HepG2 (cell line): ENCODE data around the gene SUN5. TPM values are rescaled to one million over a fixed set of nuclear protein-coding genes. Genes with fewer than 3 reads are reported as not detected.

Experiments
- NFATC3 ChIP-seq: sonication (generic); formaldehyde crosslinking; IDR thresholded peaks from 2 replicates; pipeline ENCODE4 v1.5.1; 2020; ENCODE audit warnings: mild to moderate bottlenecking, missing genetic modification reagents
- NFIC ChIP-seq: IDR thresholded peaks from 2 replicates; pipeline ENCODE4 v1.6.1; 2012; ENCODE audit warnings: mild to moderate bottlenecking, low read length, inconsistent platforms
- NR1H2 ChIP-seq: sonication (generic); formaldehyde crosslinking; IDR thresholded peaks from 2 replicates; pipeline ENCODE4 v1.8.1; 2022; ENCODE audit warnings: low read depth, missing genetic modification reagents, borderline replicate concordance
- PRMT3 ChIP-seq: sonication (generic); formaldehyde crosslinking; IDR thresholded peaks from 2 replicates; pipeline ENCODE4 v1.8.1; 2022; ENCODE audit warnings: low read depth, mild to moderate bottlenecking, moderate library complexity, missing genetic modification reagents, borderline replicate concordance
- RFX3 ChIP-seq: IDR thresholded peaks from 2 replicates; pipeline ENCODE4 v1.6.1; 2016; ENCODE audit warnings: missing biosample characterization, missing genetic modification reagents
- TIGD3 ChIP-seq: sonication (generic); formaldehyde crosslinking; IDR thresholded peaks from 2 replicates; pipeline ENCODE4 v1.5.1; 2020; ENCODE audit warnings: mild to moderate bottlenecking, missing genetic modification reagents, borderline replicate concordance
- TSC22D2 ChIP-seq: sonication (generic); formaldehyde crosslinking; IDR thresholded peaks from 2 replicates; pipeline ENCODE4 v1.5.1; 2020; ENCODE audit warnings: missing genetic modification reagents, mild to moderate bottlenecking, borderline replicate concordance
- XRCC5 ChIP-seq: fragments of 200-400 bp; formaldehyde crosslinking; optimal IDR thresholded peaks from 2 replicates; pipeline ENCODE3; 2017; ENCODE audit warnings: mild to moderate bottlenecking, low read length
- ZBTB20 ChIP-seq: sonication (generic); formaldehyde crosslinking; IDR thresholded peaks from 2 replicates; pipeline ENCODE4 v1.8.1; 2023; ENCODE audit warnings: missing genetic modification reagents, low read depth, mild to moderate bottlenecking, borderline replicate concordance
- ZFP41 ChIP-seq: sonication (generic); formaldehyde crosslinking; IDR thresholded peaks from 2 replicates; pipeline ENCODE4 v1.4.0; 2020; ENCODE audit warnings: mild to moderate bottlenecking, missing genetic modification reagents, borderline replicate concordance
- ZNF138 ChIP-seq: sonication (generic); formaldehyde crosslinking; IDR thresholded peaks from 2 replicates; pipeline ENCODE4 v1.5.0; 2020; ENCODE audit warnings: mild to moderate bottlenecking, low read depth, missing genetic modification reagents
- ZNF20 ChIP-seq: sonication (generic); formaldehyde crosslinking; IDR thresholded peaks from 2 replicates; pipeline ENCODE4 v1.4.0; 2020; ENCODE audit warnings: mild to moderate bottlenecking, moderate library complexity, missing genetic modification reagents
- ZNF205 ChIP-seq: IDR thresholded peaks from 2 replicates; pipeline ENCODE4 v1.6.1; 2018; ENCODE audit warnings: missing biosample characterization, missing genetic modification reagents
- ZNF33A ChIP-seq: sonication (generic); formaldehyde crosslinking; IDR thresholded peaks from 2 replicates; pipeline ENCODE4 v1.5.1; 2020; ENCODE audit warnings: missing genetic modification reagents, mild to moderate bottlenecking, moderate library complexity, borderline replicate concordance
- ZNF660 ChIP-seq: sonication (generic); formaldehyde crosslinking; IDR thresholded peaks from 2 replicates; pipeline ENCODE4 v1.5.1; 2020; ENCODE audit warnings: mild to moderate bottlenecking, low read depth, missing genetic modification reagents, borderline replicate concordance
- ZNF674 ChIP-seq: sonication (generic); formaldehyde crosslinking; IDR thresholded peaks from 2 replicates; pipeline ENCODE4 v1.5.0; 2020; ENCODE audit warnings: low read depth, mild to moderate bottlenecking, missing genetic modification reagents
- ZNF749 ChIP-seq: sonication (generic); formaldehyde crosslinking; IDR thresholded peaks from 2 replicates; pipeline ENCODE4 v1.8.0; 2022; ENCODE audit warnings: mild to moderate bottlenecking, missing genetic modification reagents, moderate library complexity, borderline replicate concordance
- ZSCAN30 ChIP-seq: sonication (generic); formaldehyde crosslinking; IDR thresholded peaks from 2 replicates; pipeline ENCODE4 v1.5.0; 2020; ENCODE audit warnings: mild to moderate bottlenecking, missing genetic modification reagents
- polyA plus RNA-seq, 8 experiments: library from polyadenylated mRNA; depleted of rRNA in 3 of 8; stranded (reverse) in 7 of 8; unstranded in 1 of 8; fragments of >200 nt; fragmentation: Illumina TruSeq in 4 of 8; extraction: Trizol in 4 of 8; gene quantifications; 2 replicates each; pipeline versions ENCODE4 v1.2.1 to v1.2.3, GENCODE V29; 2011 to 2016; ENCODE audit warnings: low read depth in 4 of 8, missing spikeins in 1 of 8, mixed read lengths in 1 of 8; ENCODE audit not compliant: insufficient read depth in 1 of 8
- total RNA-seq, 5 experiments: library from RNA; depleted of rRNA; stranded (reverse); fragments of >200 nt; fragmentation: Illumina TruSeq; extraction: Trizol; gene quantifications; 2 replicates each; pipeline ENCODE4 v1.2.3, GENCODE V29; 2016; ENCODE audit warnings: low read depth in 1 of 5
- TF ChIP-seq, protein P1 (sequence below): sonication (generic); formaldehyde crosslinking; IDR thresholded peaks from 2 replicates; pipeline ENCODE4 v1.4.0; 2020; ENCODE audit warnings: mild to moderate bottlenecking, low read depth, missing genetic modification reagents
- TF ChIP-seq, protein P2 (sequence below): sonication (generic); formaldehyde crosslinking; conservative IDR thresholded peaks from 2 replicates; pipeline ENCODE4 v1.4.0; 2020; ENCODE audit warnings: missing genetic modification reagents
- TF ChIP-seq, protein P3 (sequence below): sonication (generic); formaldehyde crosslinking; IDR thresholded peaks from 2 replicates; pipeline ENCODE4 v1.8.0; 2022; ENCODE audit warnings: missing genetic modification reagents, mild to moderate bottlenecking, borderline replicate concordance
- TF ChIP-seq, protein P4 (sequence below): IDR thresholded peaks from 2 replicates; pipeline ENCODE4 v1.4.0; 2020; ENCODE audit warnings: mild to moderate bottlenecking, missing genetic modification reagents

Gene SUN5
- total and polyA plus RNA-seq, 2 of the 13 experiments (the other 11 are each of a cell fraction or from before 2014, with no cell fraction given), result not detected

DNA sequence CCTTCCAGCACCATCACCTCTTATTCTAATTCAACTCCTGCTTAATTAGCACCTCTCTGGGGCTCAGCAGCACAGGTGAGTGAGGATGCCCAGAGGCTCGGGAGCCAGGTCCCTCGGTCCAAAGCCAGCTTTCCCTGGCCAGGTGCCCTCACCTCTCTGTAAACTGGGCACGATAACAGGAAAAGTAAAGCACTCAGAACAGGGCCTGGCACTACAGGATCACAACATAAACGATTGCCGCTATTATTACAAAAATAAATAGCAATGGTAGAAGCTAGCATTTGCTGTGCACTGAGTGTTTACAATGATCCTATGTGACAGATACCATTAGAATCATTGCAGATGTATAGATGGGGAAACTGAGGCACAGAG, 5.9 kb upstream of the SUN5 start (continued):
- TF ChIP-seq PRMT3 (CRISPR knock-in tag), result 0 out of 2 replicates have a peak, but pooled peaks have one; percentile 10
- TF ChIP-seq, protein P1, sequence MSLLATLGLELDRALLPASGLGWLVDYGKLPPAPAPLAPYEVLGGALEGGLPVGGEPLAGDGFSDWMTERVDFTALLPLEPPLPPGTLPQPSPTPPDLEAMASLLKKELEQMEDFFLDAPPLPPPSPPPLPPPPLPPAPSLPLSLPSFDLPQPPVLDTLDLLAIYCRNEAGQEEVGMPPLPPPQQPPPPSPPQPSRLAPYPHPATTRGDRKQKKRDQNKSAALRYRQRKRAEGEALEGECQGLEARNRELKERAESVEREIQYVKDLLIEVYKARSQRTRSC, result 0 out of 2 replicates have a peak, but pooled peaks have one; percentile 3
- no peak for TF ChIP-seq XRCC5
- 0 out of 2 replicates have a peak, but pooled peaks have one; percentile 33 for TF ChIP-seq ZSCAN30 (CRISPR knock-in tag)
- TF ChIP-seq ZNF205 (CRISPR knock-in tag), result no peak
- TF ChIP-seq, protein P2, sequence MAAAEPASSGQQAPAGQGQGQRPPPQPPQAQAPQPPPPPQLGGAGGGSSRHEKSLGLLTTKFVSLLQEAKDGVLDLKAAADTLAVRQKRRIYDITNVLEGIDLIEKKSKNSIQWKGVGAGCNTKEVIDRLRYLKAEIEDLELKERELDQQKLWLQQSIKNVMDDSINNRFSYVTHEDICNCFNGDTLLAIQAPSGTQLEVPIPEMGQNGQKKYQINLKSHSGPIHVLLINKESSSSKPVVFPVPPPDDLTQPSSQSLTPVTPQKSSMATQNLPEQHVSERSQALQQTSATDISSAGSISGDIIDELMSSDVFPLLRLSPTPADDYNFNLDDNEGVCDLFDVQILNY (CRISPR knock-in tag), result no peak
- TF ChIP-seq NFIC, result no peak
- TF ChIP-seq ZNF33A (CRISPR knock-in tag), result no peak
- TF ChIP-seq ZNF20 (CRISPR knock-in tag), result no peak
- no peak for TF ChIP-seq ZBTB20 (CRISPR knock-in tag)
- no peak for TF ChIP-seq ZNF660 (CRISPR knock-in tag)
- TF ChIP-seq ZNF138 (CRISPR knock-in tag), result peak; percentile 71; the same call in 1 of the 2 replicates
- TF ChIP-seq, protein P3, sequence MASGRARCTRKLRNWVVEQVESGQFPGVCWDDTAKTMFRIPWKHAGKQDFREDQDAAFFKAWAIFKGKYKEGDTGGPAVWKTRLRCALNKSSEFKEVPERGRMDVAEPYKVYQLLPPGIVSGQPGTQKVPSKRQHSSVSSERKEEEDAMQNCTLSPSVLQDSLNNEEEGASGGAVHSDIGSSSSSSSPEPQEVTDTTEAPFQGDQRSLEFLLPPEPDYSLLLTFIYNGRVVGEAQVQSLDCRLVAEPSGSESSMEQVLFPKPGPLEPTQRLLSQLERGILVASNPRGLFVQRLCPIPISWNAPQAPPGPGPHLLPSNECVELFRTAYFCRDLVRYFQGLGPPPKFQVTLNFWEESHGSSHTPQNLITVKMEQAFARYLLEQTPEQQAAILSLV (CRISPR knock-in tag), result no peak; the same call in 1 of the 2 replicates
- TF ChIP-seq TIGD3 (CRISPR knock-in tag), result 0 out of 2 replicates have a peak, but pooled peaks have one; percentile 14
- TF ChIP-seq ZNF749, result no peak
- no peak for TF ChIP-seq ZFP41 (CRISPR knock-in tag)
- no peak for TF ChIP-seq RFX3 (CRISPR knock-in tag)
- TF ChIP-seq, protein P4, sequence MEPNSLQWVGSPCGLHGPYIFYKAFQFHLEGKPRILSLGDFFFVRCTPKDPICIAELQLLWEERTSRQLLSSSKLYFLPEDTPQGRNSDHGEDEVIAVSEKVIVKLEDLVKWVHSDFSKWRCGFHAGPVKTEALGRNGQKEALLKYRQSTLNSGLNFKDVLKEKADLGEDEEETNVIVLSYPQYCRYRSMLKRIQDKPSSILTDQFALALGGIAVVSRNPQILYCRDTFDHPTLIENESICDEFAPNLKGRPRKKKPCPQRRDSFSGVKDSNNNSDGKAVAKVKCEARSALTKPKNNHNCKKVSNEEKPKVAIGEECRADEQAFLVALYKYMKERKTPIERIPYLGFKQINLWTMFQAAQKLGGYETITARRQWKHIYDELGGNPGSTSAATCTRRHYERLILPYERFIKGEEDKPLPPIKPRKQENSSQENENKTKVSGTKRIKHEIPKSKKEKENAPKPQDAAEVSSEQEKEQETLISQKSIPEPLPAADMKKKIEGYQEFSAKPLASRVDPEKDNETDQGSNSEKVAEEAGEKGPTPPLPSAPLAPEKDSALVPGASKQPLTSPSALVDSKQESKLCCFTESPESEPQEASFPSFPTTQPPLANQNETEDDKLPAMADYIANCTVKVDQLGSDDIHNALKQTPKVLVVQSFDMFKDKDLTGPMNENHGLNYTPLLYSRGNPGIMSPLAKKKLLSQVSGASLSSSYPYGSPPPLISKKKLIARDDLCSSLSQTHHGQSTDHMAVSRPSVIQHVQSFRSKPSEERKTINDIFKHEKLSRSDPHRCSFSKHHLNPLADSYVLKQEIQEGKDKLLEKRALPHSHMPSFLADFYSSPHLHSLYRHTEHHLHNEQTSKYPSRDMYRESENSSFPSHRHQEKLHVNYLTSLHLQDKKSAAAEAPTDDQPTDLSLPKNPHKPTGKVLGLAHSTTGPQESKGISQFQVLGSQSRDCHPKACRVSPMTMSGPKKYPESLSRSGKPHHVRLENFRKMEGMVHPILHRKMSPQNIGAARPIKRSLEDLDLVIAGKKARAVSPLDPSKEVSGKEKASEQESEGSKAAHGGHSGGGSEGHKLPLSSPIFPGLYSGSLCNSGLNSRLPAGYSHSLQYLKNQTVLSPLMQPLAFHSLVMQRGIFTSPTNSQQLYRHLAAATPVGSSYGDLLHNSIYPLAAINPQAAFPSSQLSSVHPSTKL, result no peak
- TF ChIP-seq NR1H2, result no peak
- TF ChIP-seq NFATC3 (CRISPR knock-in tag), result 0 out of 2 replicates have a peak, but pooled peaks have one; percentile 13
- TF ChIP-seq ZNF674, result 0 out of 2 replicates have a peak, but pooled peaks have one; percentile 2
- TF ChIP-seq TSC22D2 (CRISPR knock-in tag), result no peak
